Fibroblast of lung (primary cell): ENCODE measurements around the gene PEX14. TPM values are rescaled to one million over a fixed set of nuclear protein-coding genes. Genes with fewer than 3 reads are reported as not detected.

Experiments used
- DNase-seq, 2 donors: peaks; one replicate each; pipeline versions ENCODE4 v3.0.0 to v3.0.0-alpha.2; 2010; ENCODE audit warnings: low read depth in 2 of 2
- H2AFZ ChIP-seq: 2 replicates; pipeline ENCODE4 v1.5.1; 2012; ENCODE audit warnings: low read length, control low read depth, inconsistent platforms
- H3K27ac ChIP-seq: 2 replicates; pipeline ENCODE4 v1.5.1; 2011; ENCODE audit warnings: low read length, control low read depth; ENCODE audit not compliant: insufficient read depth
- H3K27me3 ChIP-seq: 2 replicates; pipeline ENCODE4 v1.5.1; 2011; ENCODE audit warnings: mild to moderate bottlenecking, low read length; ENCODE audit not compliant: control insufficient read depth, insufficient read depth
- H3K36me3 ChIP-seq: 2 replicates; pipeline ENCODE4 v1.5.1; 2011; ENCODE audit warnings: low read length; ENCODE audit not compliant: control insufficient read depth, insufficient read depth
- H3K4me1 ChIP-seq: 2 replicates; pipeline ENCODE4 v1.5.1; 2011; ENCODE audit warnings: low read length; ENCODE audit not compliant: control insufficient read depth, insufficient read depth; ENCODE audit errors: extremely low read depth
- H3K4me2 ChIP-seq: 2 replicates; pipeline ENCODE4 v1.5.1; 2011; ENCODE audit warnings: low read length, control low read depth; ENCODE audit not compliant: insufficient read depth; ENCODE audit errors: extremely low read depth
- H3K4me3 ChIP-seq, 4 experiments: fragments of 200-600 bp in 1 of 4; sonication (generic) in 1 of 4; replicated peaks in 1 of 4; 2 replicates each; pipeline ENCODE4 v1.5.1; 2011 to 2016; ENCODE audit warnings: low read length in 4 of 4, low read depth in 3 of 4, mild to moderate bottlenecking in 3 of 4, control low read depth in 2 of 4, inconsistent platforms in 1 of 4, mixed read lengths in 1 of 4; ENCODE audit not compliant: insufficient read depth in 1 of 4; ENCODE audit errors: control extremely low read depth in 1 of 4
- H3K79me2 ChIP-seq: 2 replicates; pipeline ENCODE4 v1.5.1; 2012; ENCODE audit warnings: mild to moderate bottlenecking, low read length, inconsistent platforms; ENCODE audit not compliant: control insufficient read depth, insufficient read depth
- H3K9ac ChIP-seq: 2 replicates; pipeline ENCODE4 v1.5.1; 2011; ENCODE audit warnings: mild to moderate bottlenecking, low read length, control low read depth; ENCODE audit not compliant: insufficient read depth
- H3K9me3 ChIP-seq: 2 replicates; pipeline ENCODE4 v1.5.1; 2012; ENCODE audit warnings: low read depth, low read length; ENCODE audit not compliant: control insufficient read depth, insufficient read depth
- H4K20me1 ChIP-seq: 2 replicates; pipeline ENCODE4 v1.5.1; 2011; ENCODE audit warnings: low read length; ENCODE audit not compliant: control insufficient read depth, insufficient read depth; ENCODE audit errors: extremely low read depth
- CTCF ChIP-seq, 2 donors: IDR thresholded peaks in 1 of 2; conservative IDR thresholded peaks in 1 of 2; 1 replicate in 1 of 2; 2 replicates in 1 of 2; pipeline ENCODE4 v1.5.1; 2011 to 2012; ENCODE audit warnings: low read length in 2 of 2, control low read depth in 1 of 2, inconsistent platforms in 1 of 2, low read depth in 1 of 2, mild to moderate bottlenecking in 1 of 2
- EZH2 ChIP-seq: IDR thresholded peaks from 2 replicates; pipeline ENCODE4 v1.5.1; 2012; ENCODE audit warnings: low read length, control low read depth, mild to moderate bottlenecking; ENCODE audit errors: missing control alignments
- polyA plus RNA-seq, 2 donors: library from polyadenylated mRNA; depleted of rRNA in 1 of 2; stranded (reverse) in 1 of 2; unstranded in 1 of 2; fragments of >200 nt; gene quantifications; 2 replicates each; pipeline ENCODE4 v1.2.1, GENCODE V29; 2011 to 2012; ENCODE audit warnings: missing spikeins in 1 of 2
- total RNA-seq: library from RNA; depleted of rRNA; stranded (reverse); fragments of >200 nt; gene quantifications from 2 replicates; pipeline ENCODE4 v1.2.1, GENCODE V29; 2014

Gene PEX14
- total and polyA plus RNA-seq, 2 donors (not counting 1 experiment from before 2014, with no cell fraction given) = 10.3 to 11.4 TPM

- Histone ChIP-seq H3K79me2 (no peaks in the 10 kb centered on the region), H3K27me3 (no peaks in the 10 kb centered on the region), H3K9me3 (no peaks in the 10 kb centered on the region), H3K4me3 (no peak overlapping the region), H3K36me3 (no peaks in the 10 kb centered on the region), H4K20me1 (no peaks in the 10 kb centered on the region), H3K27ac (no peak overlapping the region), H3K4me2 (no peak overlapping the region), H3K4me1 (peaks cover 5% of the 10 kb centered on the region), H3K9ac (no peak overlapping the region), H2AFZ (no peak overlapping the region)
- DNase-seq = no peak
- TF ChIP-seq CTCF (conservative IDR thresholded peaks at IDR 0.05 in 1 of 2, IDR thresholded peaks at IDR 0.05 in 1 of 2; ENCODE audit: low read depth in 1 of 2, low read length in 2 of 2) = no peak
- no peak for TF ChIP-seq EZH2
These were observed 123.0 kb downstream of the PEX14 start for GRCh38 chr1:10597492-10598388.

- H3K27ac ChIP-seq = no peak overlapping the region
- H3K4me3 ChIP-seq = no peak overlapping the region
- DNase-seq = no peak
- H4K20me1 ChIP-seq = no peaks in the 10 kb centered on the region
- H3K4me2 ChIP-seq = no peak overlapping the region
- no peaks in the 10 kb centered on the region for H3K79me2 ChIP-seq
- H3K27me3 ChIP-seq = no peaks in the 10 kb centered on the region
- H3K9me3 ChIP-seq = no peaks in the 10 kb centered on the region
- H3K36me3 ChIP-seq = no peaks in the 10 kb centered on the region
- no peak for TF ChIP-seq CTCF (conservative IDR thresholded peaks at IDR 0.05 in 1 of 2, IDR thresholded peaks at IDR 0.05 in 1 of 2; ENCODE audit: low read depth in 1 of 2, low read length in 2 of 2)
- no peak for TF ChIP-seq EZH2
- H2AFZ ChIP-seq = no peak overlapping the region
- no peak overlapping the region for H3K9ac ChIP-seq
- peaks cover 5% of the 10 kb centered on the region for H3K4me1 ChIP-seq
These were observed 123.6 kb downstream of the PEX14 start for GRCh38 chr1:10598389-10598702.

DNA sequence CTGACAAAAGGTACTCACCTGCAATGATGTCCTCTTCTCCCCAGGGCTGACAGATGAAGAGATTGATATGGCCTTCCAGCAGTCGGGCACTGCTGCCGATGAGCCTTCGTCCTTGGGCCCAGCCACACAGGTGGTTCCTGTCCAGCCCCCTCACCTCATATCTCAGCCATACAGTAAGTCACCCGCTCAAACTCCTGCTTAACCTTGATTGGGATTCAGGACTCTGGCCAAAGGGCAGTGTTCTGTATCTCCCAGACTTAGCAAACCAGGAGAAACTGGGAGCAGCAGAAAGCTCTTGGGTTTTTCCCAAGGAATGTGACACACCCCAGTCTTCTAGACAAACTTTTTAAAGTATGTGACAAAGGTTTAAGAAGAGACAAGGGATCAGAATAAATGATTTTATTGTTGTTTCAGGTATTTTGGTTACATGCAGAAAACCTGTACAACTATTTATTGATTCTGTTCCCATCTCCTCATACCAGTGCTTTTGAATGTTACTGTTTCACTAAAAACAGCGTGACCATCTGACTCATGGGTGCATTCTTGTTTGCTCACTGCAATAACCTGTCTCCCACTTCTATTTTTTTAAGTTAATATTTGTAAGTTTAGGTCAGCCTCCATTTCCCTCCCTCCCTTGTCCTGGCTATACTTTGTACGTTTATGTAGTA lies 124.6 kb downstream of the PEX14 start:
- Histone ChIP-seq H4K20me1 (no peaks in the 10 kb centered on the region), H3K27me3 (no peaks in the 10 kb centered on the region), H3K79me2 (no peaks in the 10 kb centered on the region), H3K4me1 (peaks cover 5% of the 10 kb centered on the region), H3K4me3 (no peak overlapping the region), H3K9me3 (no peaks in the 10 kb centered on the region), H3K27ac (peak overlapping the region; percentile 36), H3K36me3 (no peaks in the 10 kb centered on the region), H3K9ac (no peak overlapping the region), H2AFZ (no peak overlapping the region), H3K4me2 (peak overlapping the region; percentile 60)
- TF ChIP-seq EZH2 (no peak), CTCF (conservative IDR thresholded peaks at IDR 0.05 in 1 of 2, IDR thresholded peaks at IDR 0.05 in 1 of 2; ENCODE audit: low read depth in 1 of 2, low read length in 2 of 2) (no peak)
- DNase-seq = peak; percentile 70 to 93
